ENCODE measurements around the gene SMKR1. TPM values are rescaled to one million over a fixed set of nuclear protein-coding genes. Genes with fewer than 3 reads are reported as not detected.
A peak's percentile ranks its signal among the peaks of the same experiment; 100 is the strongest.
"Not testable (repeated sequence)": the region's sequence is repeated elsewhere in the genome, so short reads cannot be mapped to it uniquely, and the experiment has no call there.

SMKR1 gene
- total and polyA plus RNA-seq, 12 donors = 0.28 TPM; not detected in 11

- DNase-seq (no peak), ATAC-seq (no peak)
- peaks cover 0 to 8% (median 4%) of the 10 kb centered on the region in 7 donors for H3K27me3 ChIP-seq
- H3K27ac ChIP-seq = no peak overlapping the region
- H3K9me3 ChIP-seq = no peaks in the 10 kb centered on the region
- no peak overlapping the region for H3K4me3 ChIP-seq
- no peak for TF ChIP-seq CTCF (IDR thresholded peaks at IDR 0.05)
- H3K36me3 ChIP-seq = no peaks in the 10 kb centered on the region
- intact Hi-C loops (cut with DNase I) = no loop called here
- WGBS, 2 donors = 57 to 67% methylated on average over 5 of the region's 5 CpGs
- no peaks in the 10 kb centered on the region for H3K4me1 ChIP-seq
These were observed 28.6 kb downstream of the SMKR1 start for GRCh38 chr7:129530795-129531391.

GRCh38 chr7:129531721-129532120 is 29.4 kb downstream of the SMKR1 start:
- H3K4me3 ChIP-seq = no peak overlapping the region
- H3K4me1 ChIP-seq = no peaks in the 10 kb centered on the region
- H3K36me3 ChIP-seq = no peaks in the 10 kb centered on the region
- intact Hi-C loops (cut with DNase I) = no loop called here
- H3K27ac ChIP-seq = no peak overlapping the region
- no peak for ATAC-seq
- no peak for TF ChIP-seq CTCF (IDR thresholded peaks at IDR 0.05)
- 78 to 93% methylated on average over 11 of the region's 11 CpGs for WGBS, 2 donors
- peaks cover 0 to 5% (median 0%) of the 10 kb centered on the region in 7 donors for H3K27me3 ChIP-seq
- DNase-seq = no peak
- no peaks in the 10 kb centered on the region for H3K9me3 ChIP-seq

GRCh38 chr7:129532375-129532774 is 30.0 kb downstream of the SMKR1 start:
- Histone ChIP-seq H3K27ac (no peak overlapping the region), H3K4me3 (no peak overlapping the region), H3K4me1 (no peaks in the 10 kb centered on the region), H3K36me3 (no peaks in the 10 kb centered on the region), H3K27me3 (peaks cover 0 to 5% (median 0%) of the 10 kb centered on the region in 7 donors), H3K9me3 (no peaks in the 10 kb centered on the region)
- TF ChIP-seq CTCF (IDR thresholded peaks at IDR 0.05) = no peak
- DNase-seq (no peak), ATAC-seq (peak in 1 of 8 donors; percentile 41)
- intact Hi-C loops (cut with DNase I) = no loop called here
- 86 to 94% methylated on average over 19 of the region's 19 CpGs for WGBS, 2 donors

- H3K27ac ChIP-seq; H3K9me3 ChIP-seq; H3K36me3 ChIP-seq; H3K4me3 ChIP-seq; intact Hi-C loops (cut with DNase I); H3K4me1 ChIP-seq; H3K27me3 ChIP-seq; ATAC-seq; DNase-seq: not testable (repeated sequence)
- 90 to 91% methylated on average over 20 of the region's 20 CpGs for WGBS, 2 donors
These were observed 32.4 kb downstream of the SMKR1 start for GRCh38 chr7:129534558-129535274.

GRCh38 chr7:129535896-129536295 is 33.6 kb downstream of the SMKR1 start:
- Histone ChIP-seq H3K36me3 (no peaks in the 10 kb centered on the region), H3K27ac (peak overlapping the region in 1 of 10 donors; percentile 40), H3K4me3 (no peak overlapping the region), H3K9me3 (no peaks in the 10 kb centered on the region), H3K4me1 (no peaks in the 10 kb centered on the region), H3K27me3 (peaks cover 0 to 5% (median 0%) of the 10 kb centered on the region in 7 donors)
- WGBS, 2 donors = 49 to 68% methylated on average over 5 of the region's 5 CpGs
- intact Hi-C loops (cut with DNase I) = no loop called here
- ATAC-seq = no peak
- DNase-seq = no peak
- TF ChIP-seq CTCF (IDR thresholded peaks at IDR 0.05) = no peak

Measured in heart right ventricle (tissue), 16 donors.